ENCODE results near the gene GOLGA3.

Gene GOLGA3

DNA sequence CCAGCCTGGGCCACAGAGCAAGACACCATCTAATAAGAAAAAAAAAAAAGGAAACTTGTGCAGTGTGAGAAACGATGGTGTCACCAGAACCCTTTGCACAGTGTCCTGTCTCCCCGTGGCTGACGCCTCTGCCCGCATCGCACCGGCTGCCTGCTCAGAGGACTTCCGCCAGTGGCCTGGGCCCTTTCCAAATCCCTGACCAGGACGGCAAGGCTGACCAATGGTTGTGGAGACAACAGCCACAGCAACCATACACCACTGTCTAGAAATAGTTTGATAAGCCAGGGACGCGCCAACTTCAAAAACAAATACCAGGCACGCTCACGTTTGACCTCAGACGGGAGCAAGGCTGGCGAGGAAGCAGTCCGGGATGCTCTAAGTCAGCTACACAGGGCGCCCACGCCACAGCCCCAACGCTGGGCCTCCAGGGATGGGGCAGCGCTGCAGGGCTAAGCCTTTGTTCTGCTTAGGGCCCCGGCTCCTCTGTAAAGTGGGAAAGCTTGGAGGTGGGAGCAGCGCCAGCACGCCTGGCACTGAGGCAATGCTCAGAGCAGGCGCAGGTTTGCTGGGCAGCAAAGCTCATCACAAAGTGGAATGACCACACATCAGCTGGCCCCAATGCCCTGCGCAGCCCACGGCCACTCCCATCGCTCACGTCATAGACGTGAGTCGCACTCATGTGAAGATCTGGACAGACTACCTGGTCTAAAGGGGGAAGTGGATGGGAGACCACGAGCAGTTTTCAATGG is 105.5 kb downstream of the GOLGA3 start:
- no peak for DNase-seq (ENCODE audit: low read depth)

DNA sequence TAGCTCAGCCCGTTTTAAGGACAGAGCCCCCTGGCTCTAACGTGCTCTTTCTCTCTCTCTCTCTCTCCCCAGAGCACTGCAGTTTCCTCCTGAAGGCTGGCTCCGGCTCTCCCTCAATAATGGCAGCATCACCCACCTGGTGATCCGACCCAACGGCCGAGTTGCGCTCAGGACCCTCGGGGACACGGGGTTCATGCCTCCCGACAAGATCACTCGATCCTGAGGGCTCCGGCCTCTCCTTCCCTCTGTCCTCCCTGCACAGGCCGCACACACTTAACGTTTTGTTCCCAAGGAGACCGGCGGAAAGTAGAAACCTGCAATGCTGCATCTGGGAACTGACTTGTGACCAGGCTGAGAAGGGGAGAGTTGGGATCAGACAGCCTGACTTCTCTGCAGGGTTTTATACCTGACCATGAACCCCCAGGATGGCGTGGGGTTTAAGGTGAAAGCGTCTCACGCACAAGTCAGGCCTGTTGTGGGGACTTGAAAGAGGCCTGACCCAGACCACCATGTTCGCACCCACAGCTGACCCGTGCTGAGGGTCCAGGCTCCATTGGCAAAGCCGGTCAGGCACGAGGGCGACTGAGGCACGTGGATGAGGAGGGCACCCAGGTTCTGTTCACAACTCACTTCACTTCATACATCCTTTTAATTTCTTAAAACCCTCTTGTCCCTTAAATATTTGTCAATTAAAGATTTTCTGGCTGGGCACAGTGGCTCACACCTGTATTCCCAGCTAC is 107.9 kb downstream of the GOLGA3 start:
- no peak for DNase-seq (ENCODE audit: low read depth)

DNA sequence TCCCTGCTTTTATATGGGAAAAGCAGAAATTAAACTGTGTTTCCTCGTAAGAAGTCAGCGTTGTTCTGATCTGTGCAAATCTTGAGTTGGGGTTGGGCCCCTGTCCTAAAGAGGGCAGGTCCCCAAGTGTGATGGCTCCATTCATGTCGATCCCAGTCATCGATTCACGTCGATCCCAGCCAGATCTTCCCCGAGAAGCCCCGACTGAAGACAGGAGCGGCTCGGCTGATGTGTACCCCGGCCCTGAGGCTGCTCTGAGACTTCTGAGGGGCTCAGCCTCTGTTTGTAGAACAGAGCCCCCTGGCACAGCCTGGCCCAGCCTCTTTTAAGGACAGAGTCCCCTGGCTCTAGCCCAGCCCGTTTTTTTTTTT is 108.7 kb downstream of the GOLGA3 start:
- DNase-seq (ENCODE audit: low read depth), result no peak

DNA sequence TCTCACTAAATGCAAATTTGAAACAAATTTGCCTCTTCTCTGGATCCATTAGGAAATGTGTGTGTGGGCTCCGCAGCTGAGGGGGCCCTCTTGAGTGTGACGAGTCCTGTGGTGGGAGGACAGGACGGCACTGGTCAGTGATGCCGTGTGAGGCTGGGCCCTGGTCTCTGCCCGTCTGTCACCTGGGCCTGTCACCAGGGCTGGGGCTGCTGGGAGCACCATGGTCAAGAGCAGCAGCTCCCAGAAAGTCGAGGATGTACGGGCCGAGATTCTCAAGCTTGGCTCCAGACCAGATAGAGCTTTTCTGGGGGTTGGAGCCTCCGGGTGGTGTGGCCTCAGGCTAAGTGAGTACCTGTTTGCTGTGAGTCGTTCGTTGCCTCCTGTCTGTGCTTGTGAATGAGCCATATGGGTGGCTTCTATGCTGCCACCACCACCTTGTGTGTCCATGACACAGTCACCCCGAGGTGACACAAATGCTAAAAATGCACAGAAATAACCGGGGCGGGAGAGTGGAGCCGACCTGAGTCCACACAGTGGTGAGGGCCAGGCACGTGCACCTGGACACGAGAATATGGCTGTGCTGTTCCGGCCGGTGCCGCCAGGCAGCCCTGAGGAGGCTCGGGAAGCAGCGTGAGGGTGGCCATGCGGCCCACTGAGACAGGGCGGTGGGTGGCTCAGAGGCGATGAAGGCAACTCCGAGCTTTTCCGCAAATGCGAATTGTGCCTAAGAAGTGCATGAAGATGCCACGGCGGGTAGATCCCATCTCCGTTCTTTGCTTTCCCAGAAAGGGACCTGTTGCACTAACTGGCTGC is 109.3 kb downstream of the GOLGA3 start:
- DNase-seq (ENCODE audit: low read depth), result no peak

Measured in activated gamma-delta T cell treated with anti-CD3 and anti-CD28 coated beads, Interleukin-2, amount 50 U/mL, for 16 hours (primary cell).